ENCODE data around the gene ADIRF.
"Not testable (repeated sequence)": the region's sequence is repeated elsewhere in the genome, so short reads cannot be mapped to it uniquely, and the experiment has no call there.

Gene ADIRF

DNA sequence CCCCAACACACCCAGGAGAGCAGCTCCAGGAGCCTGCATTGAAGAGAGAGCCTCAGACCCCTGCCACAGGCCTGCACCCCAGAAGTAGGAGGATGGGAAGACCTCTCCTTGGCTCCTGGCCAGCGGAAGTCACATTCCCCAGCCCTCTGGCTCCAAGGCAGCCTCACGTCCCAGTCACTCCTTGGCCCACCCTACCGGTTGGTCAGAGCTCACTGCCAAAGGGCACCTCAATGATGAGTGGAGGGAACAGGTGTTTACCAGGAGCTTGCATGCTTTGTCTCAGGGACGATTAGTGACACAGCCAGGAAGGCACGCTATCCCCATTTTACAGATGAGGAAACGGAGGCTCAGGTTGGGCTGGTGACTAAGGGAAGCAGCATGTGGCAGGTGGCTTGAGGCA is 50.8 kb downstream of the ADIRF start:
- H3K27me3 ChIP-seq (ENCODE audit: control insufficient read depth in 5 of 5, insufficient read depth in 4 of 5, low read length in 5 of 5); H3K4me3 ChIP-seq (ENCODE audit: low read depth in 1 of 5, low read length in 5 of 5); H3K27ac ChIP-seq (ENCODE audit: low read depth, low read length); H3K4me1 ChIP-seq (ENCODE audit: control insufficient read depth in 5 of 5, insufficient read depth in 5 of 5, low read length in 5 of 5); H3K9ac ChIP-seq (ENCODE audit: low read length in 5 of 5); H3K9me3 ChIP-seq (ENCODE audit: control insufficient read depth in 5 of 5, low read length in 5 of 5); H3K36me3 ChIP-seq (ENCODE audit: control insufficient read depth in 5 of 5, insufficient read depth in 5 of 5, low read length in 5 of 5): not testable (repeated sequence)

- H3K9ac ChIP-seq (ENCODE audit: low read length in 5 of 5); H3K4me1 ChIP-seq (ENCODE audit: control insufficient read depth in 5 of 5, insufficient read depth in 5 of 5, low read length in 5 of 5); H3K27me3 ChIP-seq (ENCODE audit: control insufficient read depth in 5 of 5, insufficient read depth in 4 of 5, low read length in 5 of 5); H3K36me3 ChIP-seq (ENCODE audit: control insufficient read depth in 5 of 5, insufficient read depth in 5 of 5, low read length in 5 of 5); H3K9me3 ChIP-seq (ENCODE audit: control insufficient read depth in 5 of 5, low read length in 5 of 5); H3K4me3 ChIP-seq (ENCODE audit: low read depth in 1 of 5, low read length in 5 of 5); H3K27ac ChIP-seq (ENCODE audit: low read depth, low read length): not testable (repeated sequence)
Measured at GRCh38 chr10:87019504-87019903, 51.2 kb downstream of the ADIRF start.

GRCh38 chr10:87020056-87020455 is 51.8 kb downstream of the ADIRF start, which contains the start of gene FAM25A:
Gene FAM25A, plus strand, starts transcription at chr10:87020294. Its CDS starts 31 bp downstream, at chr10:87020325.
- not testable (repeated sequence) for H3K27me3 ChIP-seq (ENCODE audit: control insufficient read depth in 5 of 5, insufficient read depth in 4 of 5, low read length in 5 of 5); H3K9me3 ChIP-seq (ENCODE audit: control insufficient read depth in 5 of 5, low read length in 5 of 5); H3K4me3 ChIP-seq (ENCODE audit: low read depth in 1 of 5, low read length in 5 of 5); H3K9ac ChIP-seq (ENCODE audit: low read length in 5 of 5); H3K4me1 ChIP-seq (ENCODE audit: control insufficient read depth in 5 of 5, insufficient read depth in 5 of 5, low read length in 5 of 5); H3K27ac ChIP-seq (ENCODE audit: low read depth, low read length); H3K36me3 ChIP-seq (ENCODE audit: control insufficient read depth in 5 of 5, insufficient read depth in 5 of 5, low read length in 5 of 5)

Data from subcutaneous abdominal adipose tissue (tissue), 5 donors.